HUES48 (cell line): ENCODE measurements around the gene KYNU.
"Not testable (repeated sequence)": the region's sequence is repeated elsewhere in the genome, so short reads cannot be mapped to it uniquely, and the experiment has no call there.

Source experiments
- H3K27ac ChIP-seq: one replicate; pipeline ENCODE4 v1.7.0; 2013; ENCODE audit warnings: low read depth, low read length, inconsistent platforms
- H3K27me3 ChIP-seq: 2 replicates; pipeline ENCODE4 v1.6.1; 2013; ENCODE audit warnings: mild to moderate bottlenecking, low read length; ENCODE audit not compliant: control insufficient read depth, insufficient read depth
- H3K36me3 ChIP-seq: 2 replicates; pipeline ENCODE4 v1.6.1; 2013; ENCODE audit warnings: low read length; ENCODE audit not compliant: control insufficient read depth, insufficient read depth
- H3K4me1 ChIP-seq: 2 replicates; pipeline ENCODE4 v1.6.1; 2013; ENCODE audit warnings: mild to moderate bottlenecking, low read length; ENCODE audit not compliant: control insufficient read depth, insufficient read depth
- H3K4me3 ChIP-seq: 2 replicates; pipeline ENCODE4 v1.5.1; 2013; ENCODE audit warnings: mild to moderate bottlenecking, low read depth, low read length
- H3K9ac ChIP-seq: 2 replicates; pipeline ENCODE4 v1.6.1; 2013; ENCODE audit warnings: mild to moderate bottlenecking, low read depth, low read length, moderate library complexity
- H3K9me3 ChIP-seq: 2 replicates; pipeline ENCODE4 v1.6.1; 2013; ENCODE audit warnings: low read length; ENCODE audit not compliant: control insufficient read depth, insufficient read depth

KYNU gene

GRCh38 chr2:143068094-143068493, 190.6 kb downstream of the KYNU start:
- Histone ChIP-seq H3K4me3 (no peak overlapping the region), H3K9me3 (peaks cover 6% of the 10 kb centered on the region; the same call in 1 of the 2 replicates), H3K27me3 (no peaks in the 10 kb centered on the region), H3K27ac (no peak overlapping the region), H3K36me3 (no peaks in the 10 kb centered on the region), H3K9ac (no peak overlapping the region), H3K4me1 (no peaks in the 10 kb centered on the region)

DNA sequence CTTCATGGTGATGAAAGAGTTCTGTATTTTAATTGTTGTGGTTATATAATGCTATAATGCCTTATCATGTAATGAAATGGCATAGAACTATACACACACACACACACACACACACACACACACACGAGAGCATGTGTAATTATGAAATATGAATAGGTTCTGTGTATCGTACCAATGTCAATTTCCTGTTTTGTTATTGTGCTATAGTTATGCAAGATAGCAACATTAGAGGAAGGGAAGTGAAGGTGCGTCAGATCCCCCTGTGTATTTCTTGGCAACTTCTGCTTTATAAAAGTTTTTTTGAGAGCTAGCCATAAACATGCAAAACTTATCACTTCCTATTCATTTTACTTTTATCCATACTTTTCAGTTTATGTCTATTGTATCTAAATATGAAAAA, 191.0 kb downstream of the KYNU start:
- Histone ChIP-seq H3K36me3 (no peaks in the 10 kb centered on the region), H3K27ac (no peak overlapping the region), H3K4me3 (no peak overlapping the region), H3K27me3 (no peaks in the 10 kb centered on the region), H3K9me3 (peaks cover 6% of the 10 kb centered on the region; the same call in 1 of the 2 replicates), H3K9ac (no peak overlapping the region), H3K4me1 (no peaks in the 10 kb centered on the region)

GRCh38 chr2:143070704-143071103, 193.2 kb downstream of the KYNU start:
- no peaks in the 10 kb centered on the region for H3K27me3 ChIP-seq
- H3K27ac ChIP-seq: no peak overlapping the region
- no peak overlapping the region for H3K9ac ChIP-seq
- H3K4me1 ChIP-seq: no peaks in the 10 kb centered on the region
- no peak overlapping the region for H3K4me3 ChIP-seq
- H3K36me3 ChIP-seq: no peaks in the 10 kb centered on the region
- H3K9me3 ChIP-seq: peaks cover 1% of the 10 kb centered on the region

DNA sequence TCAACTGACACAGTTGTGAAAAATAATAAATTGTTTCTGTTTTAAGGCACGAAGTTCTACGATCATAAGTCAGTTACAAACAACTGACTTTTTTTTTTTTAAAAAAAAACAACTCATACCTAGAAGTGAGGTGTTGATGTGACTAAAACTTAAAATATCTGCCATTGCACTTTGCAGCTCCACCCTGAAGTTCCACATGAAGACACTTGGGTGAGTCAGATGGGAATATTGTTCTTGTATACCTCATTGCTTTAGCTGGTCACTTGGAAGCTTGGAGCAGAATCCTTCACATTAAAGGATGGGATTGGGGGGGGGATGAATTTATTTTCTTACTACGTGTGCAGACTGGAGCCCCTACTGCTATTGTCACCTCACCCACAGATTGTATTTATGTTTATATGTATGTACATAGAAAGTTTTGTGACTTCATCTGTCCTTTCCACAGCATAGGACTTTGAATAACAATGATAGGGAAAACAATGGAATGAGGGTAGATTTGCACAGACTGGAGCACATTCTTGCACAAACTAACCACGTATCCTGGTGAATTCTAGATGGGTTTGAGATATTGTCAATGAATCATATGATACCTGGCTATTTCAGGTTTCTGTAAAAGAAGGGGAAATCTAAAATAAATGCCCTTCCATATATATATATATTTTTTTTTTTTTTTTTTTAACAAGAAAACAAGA, 193.9 kb downstream of the KYNU start:
- no peak overlapping the region for H3K9ac ChIP-seq
- H3K27ac ChIP-seq: no peak overlapping the region
- H3K4me3 ChIP-seq: no peak overlapping the region
- H3K36me3 ChIP-seq: no peaks in the 10 kb centered on the region
- no peaks in the 10 kb centered on the region for H3K4me1 ChIP-seq
- H3K9me3 ChIP-seq: peaks cover 8% of the 10 kb centered on the region
- no peaks in the 10 kb centered on the region for H3K27me3 ChIP-seq

DNA sequence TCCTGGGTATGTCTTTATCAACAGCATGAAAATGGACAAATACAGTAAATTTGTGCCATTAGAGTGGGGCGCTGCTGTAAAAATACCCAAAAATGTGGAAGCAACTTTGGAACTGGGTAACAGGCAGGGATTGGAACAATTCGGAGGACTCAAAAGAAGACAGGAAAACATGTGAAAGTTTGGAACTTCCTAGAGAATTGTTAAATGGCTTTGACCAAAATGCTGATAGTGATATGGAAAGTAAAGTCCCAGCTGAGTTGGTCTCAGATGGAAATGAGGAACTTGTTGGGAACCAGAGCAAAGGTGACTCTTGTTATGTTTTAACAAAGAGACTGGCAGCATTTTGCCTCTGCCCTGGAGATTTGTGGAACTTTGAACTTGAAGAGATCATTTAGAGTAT, 197.4 kb downstream of the KYNU start:
- H3K4me3 ChIP-seq, H3K27me3 ChIP-seq, H3K4me1 ChIP-seq, H3K27ac ChIP-seq, H3K9ac ChIP-seq, H3K36me3 ChIP-seq: not testable (repeated sequence)
- H3K9me3 ChIP-seq: peaks cover 12% of the 10 kb centered on the region

- no peaks in the 10 kb centered on the region for H3K27me3 ChIP-seq
- no peak overlapping the region for H3K27ac ChIP-seq
- no peak overlapping the region for H3K4me3 ChIP-seq
- peaks cover 12% of the 10 kb centered on the region for H3K9me3 ChIP-seq
- no peaks in the 10 kb centered on the region for H3K4me1 ChIP-seq
- H3K36me3 ChIP-seq: no peaks in the 10 kb centered on the region
- no peak overlapping the region for H3K9ac ChIP-seq
These were observed 198.2 kb downstream of the KYNU start for GRCh38 chr2:143075711-143076110.

DNA sequence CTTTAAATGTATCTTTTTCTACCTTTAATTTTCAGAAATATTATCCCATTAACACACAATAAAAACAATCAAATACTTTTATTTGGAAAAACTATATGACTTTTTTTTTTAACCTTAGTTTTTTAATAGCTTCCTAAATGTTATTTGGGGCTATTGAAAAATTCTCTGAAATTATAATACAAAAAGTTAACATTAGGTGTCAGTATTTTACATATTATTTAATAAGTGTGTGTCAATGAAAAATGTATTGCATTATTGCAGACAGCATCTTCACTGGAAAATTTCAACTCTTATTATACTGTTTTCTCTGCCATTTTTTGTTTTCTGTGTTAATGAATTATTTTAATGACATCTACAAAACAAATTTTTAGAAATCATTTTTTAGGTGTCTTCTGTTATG, 200.6 kb downstream of the KYNU start:
- no peak overlapping the region for H3K9ac ChIP-seq
- H3K27me3 ChIP-seq: no peaks in the 10 kb centered on the region
- H3K36me3 ChIP-seq: no peaks in the 10 kb centered on the region
- H3K9me3 ChIP-seq: peaks cover 12% of the 10 kb centered on the region
- H3K4me1 ChIP-seq: no peaks in the 10 kb centered on the region
- no peak overlapping the region for H3K4me3 ChIP-seq
- H3K27ac ChIP-seq: no peak overlapping the region

GRCh38 chr2:143081616-143082015, 204.2 kb downstream of the KYNU start:
- Histone ChIP-seq H3K4me1 (no peaks in the 10 kb centered on the region), H3K27me3 (no peaks in the 10 kb centered on the region), H3K9me3 (peaks cover 2% of the 10 kb centered on the region), H3K27ac (no peak overlapping the region), H3K36me3 (no peaks in the 10 kb centered on the region), H3K9ac (no peak overlapping the region), H3K4me3 (no peak overlapping the region)

GRCh38 chr2:143083636-143084035, 206.2 kb downstream of the KYNU start:
- no peak overlapping the region for H3K4me3 ChIP-seq

GRCh38 chr2:143084462-143084861, 207.0 kb downstream of the KYNU start:
- Histone ChIP-seq H3K27ac (no peak overlapping the region), H3K9me3 (no peaks in the 10 kb centered on the region), H3K36me3 (no peaks in the 10 kb centered on the region), H3K9ac (no peak overlapping the region), H3K4me3 (no peak overlapping the region), H3K4me1 (no peaks in the 10 kb centered on the region), H3K27me3 (no peaks in the 10 kb centered on the region)

More at GRCh38 chr2:143083636-143084035, 206.2 kb downstream of the KYNU start:
- H3K9me3 ChIP-seq: no peaks in the 10 kb centered on the region
- no peaks in the 10 kb centered on the region for H3K4me1 ChIP-seq
- H3K36me3 ChIP-seq: no peaks in the 10 kb centered on the region
- no peaks in the 10 kb centered on the region for H3K27me3 ChIP-seq
- no peak overlapping the region for H3K9ac ChIP-seq
- H3K27ac ChIP-seq: no peak overlapping the region

GRCh38 chr2:143085125-143085784, 207.8 kb downstream of the KYNU start:
- Histone ChIP-seq H3K27me3 (no peaks in the 10 kb centered on the region), H3K9me3 (no peaks in the 10 kb centered on the region), H3K27ac (no peak overlapping the region), H3K36me3 (no peaks in the 10 kb centered on the region), H3K4me1 (no peaks in the 10 kb centered on the region), H3K4me3 (no peak overlapping the region), H3K9ac (no peak overlapping the region)
